HG03280 (cell line): Measurements from ENCODE around the gene FABP2.
"Not testable (repeated sequence)": the region's sequence is repeated elsewhere in the genome, so short reads cannot be mapped to it uniquely, and the experiment has no call there.

Source experiments
- ATAC-seq: cut with Tn5 transposase; IDR thresholded peaks from one replicate; pipeline ENCODE4 v1.9.1; 2021; ENCODE audit warnings: mild to moderate bottlenecking, moderate library complexity; ENCODE audit not compliant: unreplicated experiment

The FABP2 gene

DNA sequence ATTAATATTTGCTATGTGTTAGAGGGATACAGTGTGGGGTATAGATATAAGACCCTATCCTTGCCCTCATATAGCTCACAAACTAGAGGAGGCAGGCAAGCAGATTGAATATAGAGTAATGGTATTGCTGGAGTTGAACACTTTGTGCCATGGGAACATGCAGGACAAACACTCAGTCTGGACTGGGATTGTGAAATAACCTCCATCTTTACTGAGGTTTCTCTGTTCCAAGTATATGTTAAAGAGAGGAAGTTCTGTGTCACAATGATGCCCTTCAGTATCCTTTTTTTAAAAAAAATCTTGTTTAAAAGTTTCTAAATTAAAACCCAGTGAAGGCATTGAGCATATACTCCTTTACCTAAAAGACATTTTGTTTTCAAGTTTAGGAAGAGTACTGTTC is 8.7 kb downstream of the FABP2 start:
- no peak for ATAC-seq

DNA sequence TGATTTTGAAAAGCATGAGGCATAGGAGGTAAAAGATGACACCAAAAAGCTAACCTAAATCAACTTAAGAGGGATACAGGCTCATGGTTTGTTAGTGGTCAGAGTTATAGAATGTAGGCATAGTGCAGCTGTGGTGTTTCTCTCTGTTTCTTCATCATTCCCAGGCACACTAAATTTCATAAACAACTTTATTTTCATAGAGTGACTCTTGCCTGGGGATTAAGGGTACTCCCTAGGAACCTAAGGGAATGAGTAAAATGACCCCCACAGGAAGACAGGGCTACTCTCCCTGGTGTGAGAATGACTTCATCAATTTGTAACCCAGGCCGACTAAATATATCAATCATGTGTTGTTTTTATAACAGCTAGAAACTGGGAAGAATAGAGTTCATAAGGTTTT is 11.1 kb downstream of the FABP2 start:
- ATAC-seq = no peak

DNA sequence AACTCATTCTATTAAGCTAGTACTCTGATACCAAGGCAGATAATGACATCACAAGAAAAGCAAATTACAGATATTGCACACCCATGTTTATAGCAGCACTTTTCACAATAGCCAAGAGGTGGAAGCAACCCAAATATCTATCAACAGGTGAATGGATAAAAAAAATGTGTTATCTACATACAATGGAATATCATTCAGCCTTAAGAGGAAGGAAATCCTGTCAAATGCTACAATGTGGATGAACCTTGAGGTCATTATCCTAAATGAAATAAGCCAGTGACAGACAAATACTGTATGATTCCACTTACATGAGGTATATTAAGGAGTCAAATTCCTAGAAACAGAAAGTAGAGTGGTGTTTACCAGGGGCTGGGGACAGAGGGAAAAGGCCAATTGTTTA is 14.3 kb downstream of the FABP2 start:
- no peak for ATAC-seq

DNA sequence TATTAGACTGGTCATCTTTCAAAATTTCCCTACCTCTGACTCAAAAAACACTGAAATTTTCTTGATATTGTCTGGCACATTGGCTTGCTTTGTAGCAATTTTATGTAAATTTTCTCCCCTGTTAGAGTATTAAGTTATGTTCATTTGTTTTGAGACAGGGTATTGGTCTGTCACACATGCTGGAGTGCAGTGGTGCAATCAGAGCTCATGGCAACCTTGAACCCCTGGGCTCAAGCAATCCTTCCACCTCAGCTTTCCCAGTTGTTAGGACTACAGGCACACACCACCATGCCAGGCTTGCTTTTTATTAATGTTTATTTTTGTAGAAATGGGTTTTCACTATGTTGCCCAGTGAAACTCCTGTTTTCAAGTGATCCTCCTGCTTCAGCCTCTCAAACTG is 17.5 kb downstream of the FABP2 start:
- no peak for ATAC-seq

GRCh38 chr4:119303587-119304305 is 18.2 kb downstream of the FABP2 start:
- no peak for ATAC-seq

DNA sequence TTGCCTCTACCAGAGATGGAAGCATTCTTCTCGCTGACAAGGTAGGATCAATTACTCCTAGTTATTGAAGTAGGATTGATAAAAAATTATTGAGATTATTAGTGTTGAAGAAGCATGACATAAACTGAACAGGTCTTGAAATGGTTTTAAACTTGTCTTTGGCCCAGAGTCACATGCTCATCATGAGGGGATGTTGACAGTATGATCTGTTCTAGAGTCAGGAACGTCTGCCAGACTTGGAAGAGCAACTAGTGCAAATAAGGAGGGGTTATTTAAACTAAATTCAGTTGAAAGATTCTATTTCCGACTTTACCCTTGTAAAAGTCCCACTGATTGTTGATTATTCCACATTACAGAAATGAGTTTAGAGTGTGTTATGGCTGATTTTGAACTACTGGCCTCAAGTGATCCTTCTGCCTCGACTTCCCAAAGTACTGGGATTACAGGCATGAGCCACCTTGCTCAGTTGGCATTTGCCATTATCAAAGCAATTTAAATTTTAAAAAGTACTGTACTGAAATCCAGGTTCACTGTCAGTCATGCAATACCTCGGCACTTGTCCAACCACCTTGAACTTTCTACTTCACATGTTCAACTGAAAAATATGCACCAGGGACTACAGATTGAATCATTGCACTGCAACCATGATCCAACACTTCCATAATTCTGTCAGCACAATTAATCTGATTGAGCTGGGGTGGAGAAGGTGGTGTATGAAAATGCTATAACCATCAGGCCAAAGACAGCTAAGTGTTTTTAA is 19.7 kb downstream of the FABP2 start:
- no peak for ATAC-seq

- peak; percentile 94 for ATAC-seq
Measured at GRCh38 chr4:119300101-119300978, 21.6 kb downstream of the FABP2 start.

- ATAC-seq = peak; percentile 56
Measured at GRCh38 chr4:119299741-119300100, 22.2 kb downstream of the FABP2 start.

GRCh38 chr4:119299260-119299671 is 22.7 kb downstream of the FABP2 start:
- no peak for ATAC-seq

GRCh38 chr4:119297795-119298194 is 24.1 kb downstream of the FABP2 start:
- ATAC-seq = no peak

GRCh38 chr4:119296356-119296755 is 25.6 kb downstream of the FABP2 start:
- no peak for ATAC-seq

- no peak for ATAC-seq
Measured at GRCh38 chr4:119290598-119290997, 31.3 kb downstream of the FABP2 start.

- ATAC-seq = no peak
Measured at GRCh38 chr4:119289313-119289712, 32.6 kb downstream of the FABP2 start.

GRCh38 chr4:119286377-119287002 is 35.4 kb downstream of the FABP2 start:
- no peak for ATAC-seq

- ATAC-seq = peak; percentile 85
Measured at GRCh38 chr4:119284876-119285780, 36.8 kb downstream of the FABP2 start.

GRCh38 chr4:119281393-119281792 is 40.5 kb downstream of the FABP2 start:
- no peak for ATAC-seq

- ATAC-seq = not testable (repeated sequence)
Measured at GRCh38 chr4:119279945-119280344, 42.0 kb downstream of the FABP2 start.

DNA sequence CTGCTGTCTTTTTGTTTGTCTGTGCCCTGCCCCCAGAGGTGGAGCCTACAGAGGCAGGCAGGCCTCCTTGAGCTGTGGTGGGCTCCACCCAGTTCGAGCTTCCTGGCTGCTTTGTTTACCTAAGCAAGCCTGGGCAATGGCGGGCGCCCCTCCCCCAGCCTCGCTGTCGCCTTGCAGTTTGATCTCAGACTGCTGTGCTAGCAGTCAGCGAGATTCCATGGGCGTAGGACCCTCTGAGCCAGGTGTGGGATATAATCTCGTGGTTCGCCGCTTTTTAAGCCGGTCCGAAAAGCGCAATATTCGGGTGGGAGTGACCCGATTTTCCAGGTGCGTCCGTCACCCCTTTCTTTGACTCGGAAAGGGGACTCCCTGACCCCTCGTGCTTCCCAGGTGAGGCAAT is 42.4 kb downstream of the FABP2 start:
- not testable (repeated sequence) for ATAC-seq

- ATAC-seq = no peak
Measured at GRCh38 chr4:119271361-119272085, 50.4 kb downstream of the FABP2 start.
